ENCODE measurements around the gene GPX6. TPM values are rescaled to one million over a fixed set of nuclear protein-coding genes. Genes with fewer than 3 reads are reported as not detected.

Gene GPX6
- total and polyA plus RNA-seq, 2 of the 13 experiments (the other 11 are each of a cell fraction or from before 2014, with no cell fraction given), result not detected

DNA sequence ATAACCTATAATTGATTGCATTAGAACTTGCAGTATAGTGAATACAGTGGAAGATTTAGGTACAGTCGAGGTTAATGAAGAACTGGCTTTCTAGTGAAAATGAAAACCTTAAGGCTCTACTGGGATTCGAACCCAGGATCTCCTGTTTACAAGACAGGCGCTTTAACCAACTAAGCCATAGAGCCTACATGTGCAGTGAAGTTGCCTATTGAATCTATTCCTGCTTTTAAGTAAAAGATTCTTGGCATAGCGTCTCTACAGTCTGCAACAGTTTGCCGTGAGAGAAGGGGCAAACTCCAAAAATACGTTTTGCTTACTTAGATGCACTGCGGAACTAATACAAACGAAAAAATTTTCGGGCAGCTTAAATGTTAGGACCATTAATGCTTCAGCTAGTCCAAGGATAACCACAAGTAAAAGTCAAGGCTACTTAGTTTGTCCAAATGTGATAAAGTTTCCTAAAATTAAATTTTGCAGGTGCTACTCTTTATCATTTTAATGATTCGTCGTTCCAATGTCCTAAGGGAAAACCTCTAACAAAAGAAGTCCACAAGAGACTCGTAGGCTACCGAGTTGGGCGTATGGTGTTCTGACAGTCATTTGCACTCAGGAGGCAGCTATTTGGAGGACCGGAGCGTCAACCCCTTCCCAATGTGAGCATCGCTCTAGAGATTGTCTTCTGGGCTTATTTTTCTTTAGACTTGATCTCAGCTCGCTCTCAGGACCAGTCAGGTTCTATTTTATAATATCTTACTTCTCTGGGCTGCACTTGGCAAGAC lies 41.0 kb downstream of the GPX6 start (continued):
- TF ChIP-seq GFI1 (CRISPR knock-in tag; IDR thresholded peaks at IDR 0.05; ENCODE audit: borderline replicate concordance) (no peak), ZNF256 (CRISPR knock-in tag; conservative IDR thresholded peaks at IDR 0.05) (peak; percentile 100), BHLHE40 (IDR thresholded peaks at IDR 0.05; ENCODE audit: low read length) (no peak), PAF1 (CRISPR knock-in tag; IDR thresholded peaks at IDR 0.05) (no peak), NBN (conservative IDR thresholded peaks at IDR 0.05) (no peak), ZNF558 (CRISPR knock-in tag; IDR thresholded peaks at IDR 0.05; ENCODE audit: borderline replicate concordance) (no peak), ZMAT3 (CRISPR knock-in tag; conservative IDR thresholded peaks at IDR 0.05) (no peak), ZNF205 (CRISPR knock-in tag; IDR thresholded peaks at IDR 0.05) (peak; percentile 65; the same call in 1 of the 2 replicates), ELF1 (CRISPR knock-in tag; IDR thresholded peaks at IDR 0.05) (no peak), ZNF570 (CRISPR knock-in tag; IDR thresholded peaks at IDR 0.05; ENCODE audit: borderline replicate concordance) (no peak), RBFOX2 (IDR thresholded peaks at IDR 0.05; ENCODE audit: low read depth, low read length) (no peak), ZNF709 (CRISPR knock-in tag; IDR thresholded peaks at IDR 0.05) (no peak), TMF1 (CRISPR knock-in tag; IDR thresholded peaks at IDR 0.05; ENCODE audit: low read depth) (no peak), KLF12 (CRISPR knock-in tag; IDR thresholded peaks at IDR 0.05; ENCODE audit: borderline replicate concordance) (no peak), NCOR1 (IDR thresholded peaks at IDR 0.05; ENCODE audit: borderline replicate concordance, low read length) (peak; percentile 29; the same call in 1 of the 2 replicates), CREB1 (IDR thresholded peaks at IDR 0.05) (no peak), CREB1 (CRISPR knock-in tag; IDR thresholded peaks at IDR 0.05) (peak; percentile 38; the same call in 1 of the 2 replicates), LCORL (IDR thresholded peaks at IDR 0.05) (no peak), LCORL (CRISPR knock-in tag; IDR thresholded peaks at IDR 0.05) (0 out of 2 replicates have a peak, but pooled peaks have one; percentile 43), ZNF367 (CRISPR knock-in tag; IDR thresholded peaks at IDR 0.05; ENCODE audit: borderline replicate concordance) (no peak), KAT2B (IDR thresholded peaks at IDR 0.05; ENCODE audit: borderline replicate concordance, low read depth, low read length) (no peak)
- TF ChIP-seq, protein P1, sequence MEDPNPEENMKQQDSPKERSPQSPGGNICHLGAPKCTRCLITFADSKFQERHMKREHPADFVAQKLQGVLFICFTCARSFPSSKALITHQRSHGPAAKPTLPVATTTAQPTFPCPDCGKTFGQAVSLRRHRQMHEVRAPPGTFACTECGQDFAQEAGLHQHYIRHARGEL (CRISPR knock-in tag; IDR thresholded peaks at IDR 0.05), result no peak
- TF ChIP-seq, protein P2, sequence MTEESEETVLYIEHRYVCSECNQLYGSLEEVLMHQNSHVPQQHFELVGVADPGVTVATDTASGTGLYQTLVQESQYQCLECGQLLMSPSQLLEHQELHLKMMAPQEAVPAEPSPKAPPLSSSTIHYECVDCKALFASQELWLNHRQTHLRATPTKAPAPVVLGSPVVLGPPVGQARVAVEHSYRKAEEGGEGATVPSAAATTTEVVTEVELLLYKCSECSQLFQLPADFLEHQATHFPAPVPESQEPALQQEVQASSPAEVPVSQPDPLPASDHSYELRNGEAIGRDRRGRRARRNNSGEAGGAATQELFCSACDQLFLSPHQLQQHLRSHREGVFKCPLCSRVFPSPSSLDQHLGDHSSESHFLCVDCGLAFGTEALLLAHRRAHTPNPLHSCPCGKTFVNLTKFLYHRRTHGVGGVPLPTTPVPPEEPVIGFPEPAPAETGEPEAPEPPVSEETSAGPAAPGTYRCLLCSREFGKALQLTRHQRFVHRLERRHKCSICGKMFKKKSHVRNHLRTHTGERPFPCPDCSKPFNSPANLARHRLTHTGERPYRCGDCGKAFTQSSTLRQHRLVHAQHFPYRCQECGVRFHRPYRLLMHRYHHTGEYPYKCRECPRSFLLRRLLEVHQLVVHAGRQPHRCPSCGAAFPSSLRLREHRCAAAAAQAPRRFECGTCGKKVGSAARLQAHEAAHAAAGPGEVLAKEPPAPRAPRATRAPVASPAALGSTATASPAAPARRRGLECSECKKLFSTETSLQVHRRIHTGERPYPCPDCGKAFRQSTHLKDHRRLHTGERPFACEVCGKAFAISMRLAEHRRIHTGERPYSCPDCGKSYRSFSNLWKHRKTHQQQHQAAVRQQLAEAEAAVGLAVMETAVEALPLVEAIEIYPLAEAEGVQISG (CRISPR knock-in tag; IDR thresholded peaks at IDR 0.05), result peak; percentile 26; the same call in 1 of the 2 replicates
- TF ChIP-seq, protein P3, sequence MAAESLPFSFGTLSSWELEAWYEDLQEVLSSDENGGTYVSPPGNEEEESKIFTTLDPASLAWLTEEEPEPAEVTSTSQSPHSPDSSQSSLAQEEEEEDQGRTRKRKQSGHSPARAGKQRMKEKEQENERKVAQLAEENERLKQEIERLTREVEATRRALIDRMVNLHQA (CRISPR knock-in tag; IDR thresholded peaks at IDR 0.05), result no peak
- TF ChIP-seq, protein P4, sequence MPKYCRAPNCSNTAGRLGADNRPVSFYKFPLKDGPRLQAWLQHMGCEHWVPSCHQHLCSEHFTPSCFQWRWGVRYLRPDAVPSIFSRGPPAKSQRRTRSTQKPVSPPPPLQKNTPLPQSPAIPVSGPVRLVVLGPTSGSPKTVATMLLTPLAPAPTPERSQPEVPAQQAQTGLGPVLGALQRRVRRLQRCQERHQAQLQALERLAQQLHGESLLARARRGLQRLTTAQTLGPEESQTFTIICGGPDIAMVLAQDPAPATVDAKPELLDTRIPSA (CRISPR knock-in tag; IDR thresholded peaks at IDR 0.05; ENCODE audit: borderline replicate concordance), result no peak
- TF ChIP-seq, protein P5, sequence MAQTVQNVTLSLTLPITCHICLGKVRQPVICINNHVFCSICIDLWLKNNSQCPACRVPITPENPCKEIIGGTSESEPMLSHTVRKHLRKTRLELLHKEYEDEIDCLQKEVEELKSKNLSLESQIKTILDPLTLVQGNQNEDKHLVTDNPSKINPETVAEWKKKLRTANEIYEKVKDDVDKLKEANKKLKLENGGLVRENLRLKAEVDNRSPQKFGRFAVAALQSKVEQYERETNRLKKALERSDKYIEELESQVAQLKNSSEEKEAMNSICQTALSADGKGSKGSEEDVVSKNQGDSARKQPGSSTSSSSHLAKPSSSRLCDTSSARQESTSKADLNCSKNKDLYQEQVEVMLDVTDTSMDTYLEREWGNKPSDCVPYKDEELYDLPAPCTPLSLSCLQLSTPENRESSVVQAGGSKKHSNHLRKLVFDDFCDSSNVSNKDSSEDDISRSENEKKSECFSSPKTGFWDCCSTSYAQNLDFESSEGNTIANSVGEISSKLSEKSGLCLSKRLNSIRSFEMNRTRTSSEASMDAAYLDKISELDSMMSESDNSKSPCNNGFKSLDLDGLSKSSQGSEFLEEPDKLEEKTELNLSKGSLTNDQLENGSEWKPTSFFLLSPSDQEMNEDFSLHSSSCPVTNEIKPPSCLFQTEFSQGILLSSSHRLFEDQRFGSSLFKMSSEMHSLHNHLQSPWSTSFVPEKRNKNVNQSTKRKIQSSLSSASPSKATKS (CRISPR knock-in tag; IDR thresholded peaks at IDR 0.05), result no peak
